ENCODE data around the gene INPP5E.

INPP5E gene

DNA sequence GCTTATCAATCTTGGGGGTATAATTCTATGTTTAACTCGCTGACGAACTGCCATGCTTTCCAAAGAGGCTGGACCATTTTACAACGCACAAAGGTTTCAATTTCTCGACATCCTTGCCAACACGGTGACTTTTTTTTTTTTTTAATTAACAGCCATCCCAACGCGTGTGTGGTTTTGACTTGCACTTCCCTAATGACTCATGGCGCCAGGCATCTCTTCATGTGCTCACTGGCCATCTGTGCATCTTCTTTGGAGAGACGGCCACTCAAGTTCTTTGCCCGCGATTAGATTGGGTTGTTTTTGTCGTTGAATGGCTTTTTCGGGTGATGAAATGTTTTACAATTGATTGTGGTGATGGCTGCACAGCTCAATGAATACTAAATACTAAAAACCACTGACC is 53.6 kb downstream of the INPP5E start:
- Histone ChIP-seq H2AK5ac (ENCODE audit: low read depth, low read length) (no peak overlapping the region), H2BK12ac (ENCODE audit: low read length) (no peak overlapping the region), H3K36me3 (replicated peaks in 1 of 2; ENCODE audit: control insufficient read depth in 2 of 2, insufficient read depth in 2 of 2, low read length in 2 of 2) (peaks cover 63 to 90% of the 10 kb centered on the region in 2 donors), H3K4me1 (ENCODE audit: control insufficient read depth in 2 of 2, insufficient read depth in 1 of 2, low read depth in 1 of 2, low read length in 2 of 2) (no peaks in the 10 kb centered on the region), H3K4me2 (ENCODE audit: insufficient read depth, low read length, poor library complexity, severe bottlenecking) (no peak overlapping the region), H3K14ac (ENCODE audit: low read length) (no peak overlapping the region), H3K4me3 (ENCODE audit: low read length in 2 of 2) (no peak overlapping the region), H2AFZ (ENCODE audit: low read length) (no peak overlapping the region), H3K9ac (ENCODE audit: low read depth, low read length, poor library complexity) (no peak overlapping the region), H3K4ac (ENCODE audit: low read length) (no peak overlapping the region), H4K91ac (ENCODE audit: low read depth, low read length, poor library complexity) (no peak overlapping the region), H3K27me3 (ENCODE audit: control insufficient read depth in 3 of 3, insufficient read depth in 3 of 3, low read depth in 1 of 3, low read length in 3 of 3) (no peaks in the 10 kb centered on the region), H3K79me1 (ENCODE audit: low read depth, low read length) (no peaks in the 10 kb centered on the region), H3K23ac (ENCODE audit: low read depth, low read length, poor library complexity) (no peak overlapping the region), H4K8ac (ENCODE audit: low read depth, low read length) (no peak overlapping the region), H3K18ac (ENCODE audit: low read length) (no peak overlapping the region), H2BK5ac (ENCODE audit: low read length) (no peak overlapping the region), H3K27ac (replicated peaks; ENCODE audit: low read length) (no peak overlapping the region), H2BK15ac (ENCODE audit: low read length) (no peak overlapping the region), H2BK120ac (ENCODE audit: low read depth, low read length) (no peak overlapping the region), H3K9me3 (replicated peaks in 1 of 2; ENCODE audit: control insufficient read depth in 2 of 2, insufficient read depth in 1 of 2, low read depth in 1 of 2, low read length in 2 of 2) (no peaks in the 10 kb centered on the region)
- DNase-seq (ENCODE audit: low spot score) = no peak
- no CpG with 5 or more reads among the region's 13 CpGs for WGBS, 2 donors (ENCODE audit: extremely low coverage in 2 of 2, insufficient read length in 2 of 2, insufficient replicate concordance in 1 of 2)

DNA sequence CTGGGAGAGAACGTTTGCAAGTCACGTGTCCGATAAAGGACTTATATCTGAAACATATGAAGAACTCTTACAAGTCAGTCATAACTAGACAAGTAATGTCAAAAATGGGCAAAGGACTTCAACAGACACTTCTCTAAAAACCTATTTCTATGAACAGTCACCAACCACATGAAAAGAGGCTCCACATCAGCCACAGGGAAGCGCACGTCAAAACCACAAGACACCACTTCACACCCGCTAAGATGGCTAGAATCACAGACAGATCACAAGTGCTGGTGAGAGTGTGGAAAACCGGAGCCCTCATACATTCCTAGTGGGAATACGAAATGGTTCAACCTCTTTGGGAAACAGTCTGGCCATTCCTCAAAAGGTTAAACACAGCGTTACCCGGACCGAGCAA is 54.6 kb downstream of the INPP5E start:
- Histone ChIP-seq H4K91ac (ENCODE audit: low read depth, low read length, poor library complexity) (no peak overlapping the region), H2BK120ac (ENCODE audit: low read depth, low read length) (no peak overlapping the region), H3K23ac (ENCODE audit: low read depth, low read length, poor library complexity) (no peak overlapping the region), H3K9me3 (replicated peaks in 1 of 2; ENCODE audit: control insufficient read depth in 2 of 2, insufficient read depth in 1 of 2, low read depth in 1 of 2, low read length in 2 of 2) (no peaks in the 10 kb centered on the region), H4K8ac (ENCODE audit: low read depth, low read length) (no peak overlapping the region), H3K36me3 (replicated peaks in 1 of 2; ENCODE audit: control insufficient read depth in 2 of 2, insufficient read depth in 2 of 2, low read length in 2 of 2) (peaks cover 65 to 94% of the 10 kb centered on the region in 2 donors), H3K9ac (ENCODE audit: low read depth, low read length, poor library complexity) (no peak overlapping the region), H2BK5ac (ENCODE audit: low read length) (no peak overlapping the region), H3K14ac (ENCODE audit: low read length) (no peak overlapping the region), H2BK15ac (ENCODE audit: low read length) (no peak overlapping the region), H3K4me3 (ENCODE audit: low read length in 2 of 2) (no peak overlapping the region), H3K79me1 (ENCODE audit: low read depth, low read length) (no peaks in the 10 kb centered on the region), H3K4ac (ENCODE audit: low read length) (no peak overlapping the region), H2AK5ac (ENCODE audit: low read depth, low read length) (no peak overlapping the region), H3K27me3 (ENCODE audit: control insufficient read depth in 3 of 3, insufficient read depth in 3 of 3, low read depth in 1 of 3, low read length in 3 of 3) (no peaks in the 10 kb centered on the region), H3K4me1 (ENCODE audit: control insufficient read depth in 2 of 2, insufficient read depth in 1 of 2, low read depth in 1 of 2, low read length in 2 of 2) (no peaks in the 10 kb centered on the region), H3K27ac (replicated peaks; ENCODE audit: low read length) (no peak overlapping the region), H3K18ac (ENCODE audit: low read length) (no peak overlapping the region), H2BK12ac (ENCODE audit: low read length) (no peak overlapping the region), H3K4me2 (ENCODE audit: insufficient read depth, low read length, poor library complexity, severe bottlenecking) (no peak overlapping the region), H2AFZ (ENCODE audit: low read length) (no peak overlapping the region)
- no peak for DNase-seq (ENCODE audit: low spot score)
- WGBS, 2 donors (ENCODE audit: extremely low coverage in 2 of 2, insufficient read length in 2 of 2, insufficient replicate concordance in 1 of 2) = no CpG with 5 or more reads among the region's 11 CpGs

DNA sequence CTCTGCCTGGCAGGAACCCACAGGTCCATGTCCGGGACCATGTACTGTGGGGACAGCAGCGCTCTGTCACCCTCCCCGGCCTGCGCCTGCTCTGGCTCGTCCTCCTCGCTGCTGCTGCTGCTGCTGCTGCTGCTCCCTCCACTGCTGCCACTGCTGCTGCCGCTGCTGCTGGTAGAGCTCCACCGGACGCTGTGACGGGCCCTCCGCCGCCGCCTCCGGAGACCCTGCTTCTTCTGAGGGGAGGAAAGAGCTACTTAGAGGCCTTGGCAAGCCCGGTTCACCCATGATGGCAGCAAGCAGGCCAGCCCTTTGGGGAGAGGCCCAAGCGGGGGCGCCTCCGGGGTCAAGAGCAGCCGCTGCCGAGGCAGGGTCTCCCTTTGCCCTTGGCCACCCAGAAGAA is 56.2 kb downstream of the INPP5E start:
- Histone ChIP-seq H3K4me1 (ENCODE audit: control insufficient read depth in 2 of 2, insufficient read depth in 1 of 2, low read depth in 1 of 2, low read length in 2 of 2) (no peaks in the 10 kb centered on the region), H3K4ac (ENCODE audit: low read length) (no peak overlapping the region), H3K18ac (ENCODE audit: low read length) (no peak overlapping the region), H2AFZ (ENCODE audit: low read length) (no peak overlapping the region), H3K27me3 (ENCODE audit: control insufficient read depth in 3 of 3, insufficient read depth in 3 of 3, low read depth in 1 of 3, low read length in 3 of 3) (no peaks in the 10 kb centered on the region), H4K8ac (ENCODE audit: low read depth, low read length) (peak overlapping the region; percentile 92), H3K14ac (ENCODE audit: low read length) (no peak overlapping the region), H3K4me2 (ENCODE audit: insufficient read depth, low read length, poor library complexity, severe bottlenecking) (no peak overlapping the region), H2BK120ac (ENCODE audit: low read depth, low read length) (no peak overlapping the region), H2AK5ac (ENCODE audit: low read depth, low read length) (no peak overlapping the region), H2BK5ac (ENCODE audit: low read length) (no peak overlapping the region), H3K4me3 (ENCODE audit: low read length in 2 of 2) (no peak overlapping the region), H3K9me3 (replicated peaks in 1 of 2; ENCODE audit: control insufficient read depth in 2 of 2, insufficient read depth in 1 of 2, low read depth in 1 of 2, low read length in 2 of 2) (no peaks in the 10 kb centered on the region), H2BK12ac (ENCODE audit: low read length) (no peak overlapping the region), H3K27ac (replicated peaks; ENCODE audit: low read length) (no peak overlapping the region), H3K23ac (ENCODE audit: low read depth, low read length, poor library complexity) (no peak overlapping the region), H3K9ac (ENCODE audit: low read depth, low read length, poor library complexity) (no peak overlapping the region), H4K91ac (ENCODE audit: low read depth, low read length, poor library complexity) (no peak overlapping the region), H3K36me3 (replicated peaks in 1 of 2; ENCODE audit: control insufficient read depth in 2 of 2, insufficient read depth in 2 of 2, low read length in 2 of 2) (peaks cover 57 to 92% of the 10 kb centered on the region in 2 donors), H2BK15ac (ENCODE audit: low read length) (no peak overlapping the region), H3K79me1 (ENCODE audit: low read depth, low read length) (no peaks in the 10 kb centered on the region)
- no CpG with 5 or more reads among the region's 20 CpGs for WGBS, 2 donors (ENCODE audit: extremely low coverage in 2 of 2, insufficient read length in 2 of 2, insufficient replicate concordance in 1 of 2)
- DNase-seq (ENCODE audit: low spot score) = no peak

DNA sequence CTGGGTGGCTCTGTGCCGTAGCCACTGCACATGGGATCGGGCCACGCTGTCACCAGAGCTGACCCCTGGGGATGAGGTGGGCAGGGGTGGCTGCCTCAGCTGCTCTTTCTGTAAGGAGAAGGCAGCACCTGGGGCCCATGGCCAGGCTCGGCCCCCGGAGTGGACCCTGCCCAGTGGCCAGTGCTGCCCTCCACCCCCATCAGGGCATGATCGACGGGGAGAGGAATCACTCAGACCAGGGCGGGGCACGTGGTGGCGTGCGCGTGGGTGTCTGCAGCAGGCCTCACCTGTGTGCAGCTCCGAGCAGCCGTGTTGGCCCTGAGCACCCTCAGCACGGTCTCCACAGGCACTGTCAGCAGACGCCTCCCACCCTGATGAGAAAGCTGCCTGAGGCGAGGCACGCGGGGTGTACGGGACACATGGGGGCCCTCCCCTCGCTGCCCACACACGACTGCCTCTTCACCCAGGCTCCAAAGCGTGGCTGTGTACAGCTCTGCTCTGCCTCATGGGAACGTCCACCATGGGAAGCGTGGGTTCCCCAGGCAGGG is 57.6 kb downstream of the INPP5E start:
- Histone ChIP-seq H3K27ac (replicated peaks; ENCODE audit: low read length) (no peak overlapping the region), H2BK5ac (ENCODE audit: low read length) (peak overlapping the region; percentile 22), H2BK12ac (ENCODE audit: low read length) (no peak overlapping the region), H4K91ac (ENCODE audit: low read depth, low read length, poor library complexity) (peak overlapping the region; percentile 1), H3K4me2 (ENCODE audit: insufficient read depth, low read length, poor library complexity, severe bottlenecking) (no peak overlapping the region), H2AFZ (ENCODE audit: low read length) (no peak overlapping the region), H3K79me1 (ENCODE audit: low read depth, low read length) (no peaks in the 10 kb centered on the region), H3K27me3 (ENCODE audit: control insufficient read depth in 3 of 3, insufficient read depth in 3 of 3, low read depth in 1 of 3, low read length in 3 of 3) (no peaks in the 10 kb centered on the region), H2BK15ac (ENCODE audit: low read length) (no peak overlapping the region), H3K9me3 (replicated peaks in 1 of 2; ENCODE audit: control insufficient read depth in 2 of 2, insufficient read depth in 1 of 2, low read depth in 1 of 2, low read length in 2 of 2) (no peaks in the 10 kb centered on the region), H3K23ac (ENCODE audit: low read depth, low read length, poor library complexity) (peak overlapping the region; percentile 60), H3K9ac (ENCODE audit: low read depth, low read length, poor library complexity) (peak overlapping the region; percentile 3), H2AK5ac (ENCODE audit: low read depth, low read length) (no peak overlapping the region), H4K8ac (ENCODE audit: low read depth, low read length) (no peak overlapping the region), H3K14ac (ENCODE audit: low read length) (no peak overlapping the region), H3K18ac (ENCODE audit: low read length) (no peak overlapping the region), H3K4me1 (ENCODE audit: control insufficient read depth in 2 of 2, insufficient read depth in 1 of 2, low read depth in 1 of 2, low read length in 2 of 2) (no peaks in the 10 kb centered on the region), H3K36me3 (replicated peaks in 1 of 2; ENCODE audit: control insufficient read depth in 2 of 2, insufficient read depth in 2 of 2, low read length in 2 of 2) (peaks cover 45 to 90% of the 10 kb centered on the region in 2 donors), H3K4me3 (ENCODE audit: low read length in 2 of 2) (no peak overlapping the region), H2BK120ac (ENCODE audit: low read depth, low read length) (no peak overlapping the region), H3K4ac (ENCODE audit: low read length) (no peak overlapping the region)
- DNase-seq (ENCODE audit: low spot score) = no peak
- no CpG with 5 or more reads among the region's 25 CpGs for WGBS, 2 donors (ENCODE audit: extremely low coverage in 2 of 2, insufficient read length in 2 of 2, insufficient replicate concordance in 1 of 2)

All from neuronal stem cell (in vitro differentiated cells).